GM19452 (cell line): Measurements from ENCODE around the gene ATP11C.
A peak's percentile ranks its signal among the peaks of the same experiment; 100 is the strongest.

ENCODE experiments used
- ATAC-seq: cut with Tn5 transposase; IDR thresholded peaks from one replicate; pipeline ENCODE4 v1.9.1; 2021; ENCODE audit not compliant: unreplicated experiment

ATP11C gene

DNA sequence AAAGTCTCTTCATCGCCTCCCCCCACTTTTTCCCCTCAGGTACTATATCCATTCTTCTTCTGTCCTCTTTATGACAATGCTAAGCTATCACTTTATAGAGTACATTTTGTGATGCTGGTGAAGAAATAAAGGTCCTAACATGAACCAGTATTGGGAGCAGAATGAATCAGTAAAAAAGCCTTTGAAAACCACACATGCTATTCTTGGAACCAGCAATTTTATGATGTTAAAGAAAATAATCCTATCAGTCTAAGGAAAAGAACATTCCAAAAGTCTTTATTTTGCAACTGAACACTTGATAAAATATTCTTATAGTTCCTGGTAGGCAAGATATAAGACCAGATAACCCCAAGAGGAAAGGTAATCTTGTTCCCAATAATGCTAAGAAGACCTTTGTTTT is 117.1 kb downstream of the ATP11C start:
- ATAC-seq: no peak

DNA sequence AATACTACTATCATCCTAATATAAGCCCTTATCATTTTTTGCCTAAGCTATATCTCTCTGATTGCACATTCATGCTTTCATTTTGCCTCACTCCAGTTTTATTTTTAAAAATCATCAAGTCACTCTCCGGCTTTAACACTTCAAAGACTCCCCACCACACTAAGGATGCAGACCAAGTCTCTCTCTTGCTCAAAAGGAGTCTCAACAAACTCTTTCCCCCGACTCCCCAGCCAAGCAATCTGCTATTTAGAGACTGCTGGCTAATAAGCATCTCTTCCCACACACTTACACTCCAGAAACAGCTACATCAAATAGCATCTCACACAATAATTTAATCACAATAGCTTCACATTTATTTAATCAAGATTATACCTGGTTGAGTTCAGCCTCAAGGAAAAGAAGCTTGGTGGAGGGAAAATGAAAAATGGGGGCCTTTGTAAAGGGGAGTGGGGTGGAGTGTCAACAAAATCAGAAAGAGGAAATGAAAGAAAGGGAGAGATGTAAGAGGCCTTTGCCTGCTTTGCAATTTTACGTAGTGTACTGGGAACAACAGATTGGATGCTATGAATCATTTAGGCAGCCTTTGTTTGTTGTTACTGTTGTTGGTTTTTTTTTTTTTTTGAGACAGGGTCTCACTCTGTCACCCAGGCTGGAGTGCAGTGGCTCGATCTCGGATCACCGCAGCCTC is 120.8 kb downstream of the ATP11C start:
- ATAC-seq: no peak

DNA sequence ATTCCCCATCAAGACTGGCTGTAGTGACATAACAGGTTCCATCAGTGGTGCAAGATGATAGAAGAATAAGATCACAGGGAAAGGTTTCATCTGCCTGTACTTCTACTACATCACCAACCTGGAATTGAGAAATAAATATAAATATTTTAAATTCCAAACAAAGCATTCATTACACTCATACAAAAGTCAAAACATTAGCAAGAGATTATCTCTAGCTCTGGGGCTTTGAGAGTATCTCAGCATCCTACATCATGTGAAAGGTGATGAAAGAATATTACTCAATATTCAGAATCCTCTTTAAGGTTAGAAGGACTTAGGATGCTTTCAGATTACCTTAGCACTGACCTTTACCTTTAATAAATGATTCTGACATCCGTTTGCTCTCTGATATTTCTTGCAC is 128.4 kb downstream of the ATP11C start:
- no peak for ATAC-seq

DNA sequence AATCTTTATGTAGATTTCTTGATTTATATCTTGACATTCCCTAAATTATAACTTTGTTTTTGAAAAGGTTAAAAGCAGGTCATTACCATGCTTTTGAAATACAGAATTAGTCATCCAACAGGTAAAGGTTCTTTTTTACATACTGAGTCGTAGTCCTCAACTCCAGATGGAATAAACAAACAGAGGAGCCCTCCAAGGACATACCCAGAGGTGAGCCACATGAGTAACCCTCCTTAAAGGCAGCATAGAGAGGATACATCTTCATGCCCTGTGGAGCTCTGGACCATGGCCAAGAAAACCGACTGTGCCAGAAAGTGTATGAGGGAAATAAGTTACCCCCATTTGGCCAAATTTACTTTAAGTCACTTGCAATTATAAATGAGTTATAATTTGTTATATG is 129.6 kb downstream of the ATP11C start:
- no peak for ATAC-seq

DNA sequence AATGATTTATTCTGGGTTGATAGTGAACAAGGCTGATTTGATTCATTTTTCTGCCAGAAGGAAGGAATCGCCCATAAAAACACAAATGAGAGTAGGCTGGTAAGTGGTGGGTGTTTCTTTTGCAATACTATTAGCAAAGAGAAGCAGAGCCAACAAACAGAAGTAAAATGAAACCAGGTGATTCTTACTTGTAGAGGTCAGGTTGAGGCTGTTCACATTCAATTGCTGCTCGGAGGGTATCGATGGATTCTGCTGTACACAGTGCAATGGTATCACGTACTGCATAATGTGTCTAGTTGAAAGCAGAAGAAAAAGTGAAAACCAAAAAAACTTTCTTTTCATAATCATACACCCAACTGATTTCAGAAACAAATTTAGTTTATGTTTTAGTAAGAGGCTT is 130.8 kb downstream of the ATP11C start:
- ATAC-seq: no peak

DNA sequence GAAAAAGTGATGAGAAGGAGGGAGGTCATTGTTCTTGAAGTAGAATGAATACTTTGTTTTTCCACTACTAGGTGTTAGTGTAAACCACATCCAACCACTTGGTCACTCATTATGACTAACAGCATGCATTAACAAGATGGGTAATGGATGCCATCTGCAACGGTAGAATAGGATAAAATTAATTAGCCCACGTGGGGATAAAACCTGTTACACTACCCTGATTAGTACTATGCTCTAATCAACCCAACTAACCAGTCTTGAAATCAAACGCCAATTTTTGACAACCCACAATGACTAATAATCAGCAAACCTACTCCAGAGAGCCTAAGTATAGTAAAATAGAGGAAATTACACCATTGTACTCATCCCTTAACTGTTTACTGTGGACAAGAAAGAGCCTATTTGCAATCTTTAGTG is 131.4 kb downstream of the ATP11C start:
- peak; percentile 75 for ATAC-seq

DNA sequence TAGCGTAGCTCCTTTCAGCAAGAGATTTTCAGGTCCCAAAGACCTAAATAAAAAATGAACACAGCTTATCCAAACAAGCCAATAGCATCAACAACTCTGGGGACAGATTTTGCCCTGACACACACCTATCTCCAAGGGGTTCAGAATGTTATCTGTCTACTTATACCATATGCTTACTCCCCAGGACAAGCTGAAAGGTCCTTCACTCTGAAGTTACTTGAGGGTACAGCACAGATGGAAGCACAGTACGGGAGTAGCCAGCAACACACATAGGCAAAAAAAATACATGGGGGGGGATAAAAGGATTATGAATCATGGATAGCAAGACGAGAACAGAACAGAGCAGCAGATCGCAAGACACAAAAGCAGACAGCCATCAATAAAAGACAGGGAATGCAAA is 134.2 kb downstream of the ATP11C start:
- ATAC-seq: no peak

DNA sequence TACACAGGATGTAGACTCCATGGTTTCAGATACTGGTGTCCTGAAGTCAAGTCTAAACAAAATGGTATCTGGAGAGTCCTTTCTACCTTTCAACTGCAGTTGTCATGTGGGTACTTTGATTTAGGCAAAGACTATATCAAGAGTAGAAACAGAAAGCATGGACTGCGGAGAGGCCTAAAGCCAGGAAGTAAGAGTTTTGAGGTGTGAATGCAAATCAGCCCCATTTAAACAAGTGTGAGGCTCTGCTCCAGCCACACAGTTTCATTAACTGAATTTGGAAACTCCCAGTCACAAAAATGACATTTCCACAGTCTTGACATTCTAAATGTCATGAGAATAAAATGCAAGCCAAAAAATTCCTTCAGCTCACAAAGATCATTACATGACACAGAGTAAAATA is 137.7 kb downstream of the ATP11C start:
- peak; percentile 100 for ATAC-seq

DNA sequence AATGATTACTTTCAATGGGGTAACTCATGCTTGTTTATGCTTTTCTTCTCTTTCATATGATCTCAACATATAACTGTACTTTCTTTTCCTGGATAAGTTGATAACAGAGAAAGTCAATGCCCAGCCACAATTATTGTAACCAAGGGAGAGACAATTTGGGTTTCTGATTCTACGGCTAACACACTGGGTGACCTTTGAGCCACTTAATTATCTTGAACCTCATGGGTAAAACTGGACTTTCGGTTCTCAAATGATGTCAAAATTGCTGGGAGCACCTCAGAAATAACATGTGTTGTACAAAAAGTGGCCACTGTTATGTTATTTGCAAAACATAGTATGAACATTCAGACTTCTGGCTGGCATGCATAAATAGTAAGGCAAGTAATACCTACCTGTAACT is 145.3 kb downstream of the ATP11C start:
- no peak for ATAC-seq

DNA sequence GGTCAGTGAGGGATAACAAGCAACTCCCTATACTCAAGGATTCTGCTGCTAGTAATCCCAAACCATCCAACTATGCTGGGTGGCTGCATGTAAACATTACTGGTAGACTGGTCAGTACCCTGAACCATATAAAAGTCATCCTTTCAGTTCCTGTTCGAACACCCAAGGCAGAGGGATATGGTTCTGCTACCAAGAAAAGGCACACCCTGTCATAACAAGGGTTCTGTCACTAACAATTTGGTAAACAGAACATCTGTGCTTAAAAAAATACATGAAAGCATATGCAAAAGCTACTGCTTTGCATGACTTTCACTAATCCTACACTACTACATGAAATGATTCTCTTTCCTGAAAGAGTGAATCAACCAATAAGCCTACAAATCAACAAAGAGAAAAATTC is 148.0 kb downstream of the ATP11C start:
- peak; percentile 94 for ATAC-seq

DNA sequence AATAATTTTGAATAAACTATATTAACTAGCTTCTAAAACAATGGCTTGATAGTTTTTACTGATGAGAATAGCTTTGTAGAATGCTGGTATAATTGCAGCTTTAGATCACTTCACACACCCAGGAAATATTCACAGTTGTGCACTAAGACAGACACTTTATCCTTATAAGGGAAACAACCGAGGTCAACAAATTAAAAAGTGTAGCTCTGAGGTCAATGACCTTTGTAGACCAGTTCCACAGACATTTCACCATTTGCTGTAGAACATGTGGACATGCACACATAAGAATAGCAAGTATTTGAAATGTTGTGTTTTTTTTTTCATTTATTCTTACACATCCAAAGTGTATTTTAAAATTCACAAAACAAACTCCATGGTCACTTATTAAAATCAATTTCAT is 148.9 kb downstream of the ATP11C start:
- ATAC-seq: no peak

DNA sequence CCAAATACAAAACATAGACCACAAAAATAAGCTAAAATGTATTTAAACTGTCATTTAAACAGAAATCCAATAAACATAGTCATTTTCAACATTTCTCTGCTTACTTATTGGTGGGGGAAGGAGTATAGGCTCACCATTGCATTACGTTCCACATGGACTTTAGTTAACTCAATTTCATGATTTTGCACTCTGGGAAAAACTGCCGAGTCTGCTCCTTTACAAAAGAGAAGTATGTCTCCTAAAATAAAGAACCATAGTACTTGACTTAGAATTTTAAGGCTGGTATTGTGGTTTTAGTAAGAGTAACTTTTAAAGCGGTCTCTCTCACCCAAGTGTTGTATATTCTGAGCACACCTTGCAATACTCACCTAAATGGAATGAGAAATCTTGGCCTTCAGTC is 149.8 kb downstream of the ATP11C start:
- no peak for ATAC-seq

DNA sequence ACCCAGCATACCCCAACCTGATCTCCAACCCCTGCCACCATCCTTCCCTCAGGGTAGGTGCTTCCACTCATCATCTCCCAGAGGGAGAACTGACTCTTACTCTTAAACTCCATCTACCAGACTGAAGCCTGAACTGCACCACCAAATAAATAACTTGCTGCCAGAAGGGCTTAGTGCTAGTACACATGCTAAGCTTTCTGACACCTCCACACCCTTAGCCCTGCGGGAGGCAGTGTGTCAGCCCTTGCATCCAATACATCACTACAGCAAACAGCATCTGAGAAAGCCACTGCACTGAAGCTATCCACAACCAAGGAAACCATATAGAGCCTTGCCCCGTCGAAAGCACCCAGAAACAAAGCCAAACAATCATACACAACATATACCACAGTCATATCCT is 156.3 kb downstream of the ATP11C start:
- ATAC-seq: no peak

DNA sequence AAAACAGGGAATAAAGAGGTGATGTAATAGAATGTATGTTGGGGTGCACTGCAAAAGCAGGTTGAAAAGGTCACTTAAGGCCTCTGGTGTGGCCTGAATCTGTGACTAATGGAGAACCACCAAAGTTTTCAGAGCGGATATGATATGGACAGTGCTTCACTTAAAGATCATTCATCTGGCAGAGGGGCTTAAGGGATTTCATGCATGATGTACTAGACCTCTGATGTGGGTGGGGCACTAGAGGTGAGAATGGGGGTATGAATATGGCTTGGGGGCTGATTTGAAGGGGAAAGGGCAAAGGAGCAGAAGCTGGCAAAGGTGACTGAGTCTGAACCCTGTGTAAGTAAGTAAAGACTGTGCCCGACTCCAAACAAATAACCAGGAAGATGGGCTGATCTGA is 162.5 kb downstream of the ATP11C start:
- ATAC-seq: no peak

DNA sequence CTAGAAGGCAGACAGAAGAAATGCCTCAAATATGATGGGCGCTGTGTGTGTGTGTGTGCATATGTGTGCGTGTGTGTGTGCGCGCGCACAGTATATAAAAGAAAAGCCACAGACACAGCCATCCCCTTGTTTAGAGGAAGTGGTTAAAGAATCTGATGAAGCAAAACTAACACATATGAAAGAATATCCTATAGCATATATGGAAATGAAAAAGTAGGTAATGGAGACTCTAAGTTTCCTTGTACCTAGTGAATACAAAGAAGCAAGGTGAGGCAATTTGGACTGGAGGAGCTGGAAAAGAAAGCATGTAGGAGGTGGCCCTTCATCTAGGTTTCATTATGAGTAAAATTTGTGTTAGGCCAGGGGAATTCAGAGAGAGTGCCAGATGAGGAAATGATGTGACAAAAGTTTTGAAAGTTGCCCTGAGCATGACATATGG is 166.3 kb downstream of the ATP11C start:
- peak; percentile 72 for ATAC-seq

DNA sequence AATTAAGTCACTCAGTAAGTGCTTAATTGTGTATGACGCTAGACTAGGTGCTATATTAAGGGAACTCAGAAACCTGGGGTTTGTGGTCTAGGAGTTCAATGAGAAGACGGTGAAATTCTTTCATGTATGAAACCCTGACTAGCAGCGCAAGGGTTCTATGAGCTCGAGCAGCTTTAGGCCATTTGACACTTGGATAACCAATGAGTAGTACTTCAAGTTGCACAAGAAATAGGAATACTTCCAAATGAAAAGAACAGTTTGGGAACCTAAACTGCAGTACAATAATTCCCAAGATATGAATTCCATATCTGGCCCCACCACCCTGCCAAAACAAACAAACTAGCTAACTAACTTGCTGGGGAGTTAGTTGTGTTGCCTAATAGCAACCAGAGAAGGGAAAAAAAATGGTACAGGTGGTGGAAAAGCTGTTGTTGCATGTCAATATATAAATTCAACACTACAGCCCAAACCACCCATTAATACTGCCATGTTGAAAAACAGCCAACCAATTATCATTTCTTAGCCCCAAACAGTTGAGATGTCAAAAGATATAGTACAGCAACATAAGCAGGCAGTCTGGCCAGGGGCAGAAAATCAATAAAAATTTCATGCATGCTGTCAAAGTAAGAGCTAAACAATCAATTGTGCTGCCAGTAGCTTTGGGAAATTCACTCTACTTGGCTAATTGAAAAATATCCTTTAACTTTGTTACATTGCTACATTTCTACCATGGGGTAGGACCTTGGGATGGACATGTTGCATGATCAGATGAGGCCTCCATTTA is 170.3 kb downstream of the ATP11C start:
- ATAC-seq: peak; percentile 59

DNA sequence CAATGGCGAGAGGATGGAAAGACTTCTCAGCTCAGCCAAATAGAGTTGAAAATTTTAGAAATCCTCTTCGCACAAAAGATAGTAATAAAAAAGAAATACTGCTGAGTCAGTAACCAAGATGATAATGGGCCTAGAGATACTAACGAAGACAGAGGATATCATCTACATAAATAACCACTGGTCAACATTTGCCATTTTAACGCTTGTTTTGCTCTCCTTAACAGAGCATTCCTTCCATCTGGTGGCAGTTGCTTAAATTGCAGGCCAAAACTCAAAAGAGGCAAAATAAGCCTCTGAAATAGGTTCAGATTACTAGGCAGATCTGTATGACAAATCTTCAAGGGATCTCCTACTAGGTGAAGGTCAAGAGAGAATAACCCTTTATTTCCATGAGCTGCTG is 173.2 kb downstream of the ATP11C start:
- no peak for ATAC-seq

DNA sequence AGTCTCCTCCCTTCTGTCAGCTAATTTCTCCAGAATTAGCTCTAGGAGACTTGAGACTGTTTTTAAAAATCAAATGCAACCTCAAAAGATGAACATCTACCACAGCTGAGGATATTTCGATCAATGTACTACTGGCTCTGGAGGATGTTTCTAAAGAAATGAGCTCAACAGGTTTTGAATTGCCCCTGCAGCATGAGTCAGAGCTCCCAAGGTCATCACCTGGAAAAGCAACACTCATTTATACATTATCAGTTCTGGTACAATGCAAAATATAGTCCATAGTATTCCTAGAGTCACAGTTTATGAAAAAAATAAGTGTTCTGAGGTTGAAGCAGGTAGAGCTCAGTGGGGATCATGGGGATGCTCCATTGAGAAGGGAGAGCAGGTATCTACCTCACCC is 174.0 kb downstream of the ATP11C start:
- ATAC-seq: no peak

DNA sequence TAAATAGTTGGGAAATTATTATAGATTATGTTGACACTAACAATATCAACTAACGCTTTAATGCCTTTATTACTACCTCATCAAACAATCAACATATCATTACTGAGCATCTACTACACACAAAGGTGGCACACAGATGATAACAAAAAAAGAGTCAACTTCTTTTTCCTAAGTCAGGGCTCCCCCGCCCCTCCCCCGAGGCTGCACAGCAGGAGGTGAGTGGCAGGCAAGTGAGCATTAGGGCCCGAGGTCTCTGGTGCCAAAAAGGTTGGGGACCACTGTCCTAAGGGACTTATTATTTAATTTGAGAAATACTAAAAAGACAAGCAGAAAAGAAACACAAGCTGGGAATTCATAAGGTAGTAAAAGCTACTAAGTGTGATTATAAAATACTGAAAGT is 174.6 kb downstream of the ATP11C start:
- no peak for ATAC-seq

DNA sequence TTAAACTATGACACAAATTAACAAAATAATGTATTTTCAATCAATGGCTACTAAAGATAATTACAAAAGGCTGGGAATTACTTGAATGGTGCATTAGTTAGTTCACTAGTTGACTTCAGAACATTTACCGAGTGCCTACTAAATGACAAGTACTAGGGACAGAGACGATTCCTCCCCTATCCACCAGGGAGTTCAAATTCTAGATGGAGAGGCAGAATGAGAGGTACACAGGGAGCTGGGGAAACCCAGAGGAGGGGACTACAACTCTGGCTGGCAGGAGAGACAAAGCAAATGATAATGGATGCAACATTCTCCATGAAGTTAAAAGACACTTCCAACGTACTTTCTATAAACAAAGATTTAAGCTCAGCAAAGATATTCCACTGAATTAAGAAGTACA is 181.8 kb downstream of the ATP11C start:
- ATAC-seq: no peak

DNA sequence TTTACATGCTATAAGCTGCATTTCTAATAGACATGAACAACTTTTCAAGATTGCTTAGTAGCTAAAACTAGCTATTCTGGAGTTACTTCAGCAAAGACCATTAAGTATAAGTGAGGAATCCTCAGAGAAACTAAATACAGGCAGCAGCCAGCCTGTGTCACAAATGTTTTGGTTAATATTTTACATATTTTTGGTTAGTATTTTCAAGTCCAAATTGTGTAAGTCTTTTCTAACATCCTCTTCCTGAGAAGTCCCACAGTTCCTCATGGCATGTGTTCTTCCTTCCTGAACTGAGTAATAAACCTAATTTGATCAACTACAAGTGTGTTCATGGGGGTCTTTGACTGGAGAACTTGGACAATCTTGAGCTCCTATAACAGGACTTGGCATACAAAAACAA is 182.5 kb downstream of the ATP11C start:
- ATAC-seq: no peak

DNA sequence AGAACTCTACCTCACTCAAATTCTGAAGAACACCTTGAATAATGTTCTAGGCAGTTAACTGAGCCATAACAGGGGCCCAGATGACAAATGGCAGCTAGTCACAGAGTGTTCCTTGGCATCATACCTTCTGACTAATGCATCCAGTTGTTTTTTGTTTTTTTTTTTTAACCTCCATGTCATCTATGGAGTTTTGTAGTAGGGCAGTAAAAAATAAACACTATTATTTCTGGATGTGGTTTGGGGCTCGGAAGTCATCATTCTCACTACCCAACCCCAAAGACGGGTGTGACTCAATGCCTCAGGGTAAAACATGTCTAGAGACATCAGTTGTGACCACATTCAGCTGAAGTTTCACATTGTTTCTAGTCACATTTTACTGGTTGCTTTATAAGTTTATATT is 193.7 kb downstream of the ATP11C start:
- ATAC-seq: peak; percentile 91

DNA sequence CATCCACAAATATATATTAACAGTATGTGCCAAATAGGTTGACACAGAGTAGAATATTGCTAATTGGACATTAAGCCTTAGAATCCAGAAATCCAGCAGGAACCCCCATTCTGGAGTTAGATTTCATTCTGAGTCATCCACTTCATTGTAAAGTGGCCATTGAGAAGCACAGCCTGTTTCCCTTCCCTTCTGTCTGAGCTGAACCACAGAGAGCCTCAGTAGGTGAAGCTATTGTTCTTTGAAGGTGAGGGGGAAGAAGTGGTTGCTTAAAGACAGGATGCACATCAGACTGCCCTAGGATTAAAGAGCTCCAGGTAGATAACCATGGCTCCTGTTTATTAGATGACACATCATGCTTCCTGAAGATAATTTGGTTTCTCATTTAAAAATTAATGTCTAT is 194.3 kb downstream of the ATP11C start:
- ATAC-seq: peak; percentile 59
